HG03571 (cell line): ENCODE results near the gene MRPS34.
"Not testable (repeated sequence)": the region's sequence is repeated elsewhere in the genome, so short reads cannot be mapped to it uniquely, and the experiment has no call there.

Experiments
- ATAC-seq: cut with Tn5 transposase; IDR thresholded peaks from one replicate; pipeline ENCODE4 v1.9.1; 2021; ENCODE audit not compliant: unreplicated experiment

MRPS34 gene

DNA sequence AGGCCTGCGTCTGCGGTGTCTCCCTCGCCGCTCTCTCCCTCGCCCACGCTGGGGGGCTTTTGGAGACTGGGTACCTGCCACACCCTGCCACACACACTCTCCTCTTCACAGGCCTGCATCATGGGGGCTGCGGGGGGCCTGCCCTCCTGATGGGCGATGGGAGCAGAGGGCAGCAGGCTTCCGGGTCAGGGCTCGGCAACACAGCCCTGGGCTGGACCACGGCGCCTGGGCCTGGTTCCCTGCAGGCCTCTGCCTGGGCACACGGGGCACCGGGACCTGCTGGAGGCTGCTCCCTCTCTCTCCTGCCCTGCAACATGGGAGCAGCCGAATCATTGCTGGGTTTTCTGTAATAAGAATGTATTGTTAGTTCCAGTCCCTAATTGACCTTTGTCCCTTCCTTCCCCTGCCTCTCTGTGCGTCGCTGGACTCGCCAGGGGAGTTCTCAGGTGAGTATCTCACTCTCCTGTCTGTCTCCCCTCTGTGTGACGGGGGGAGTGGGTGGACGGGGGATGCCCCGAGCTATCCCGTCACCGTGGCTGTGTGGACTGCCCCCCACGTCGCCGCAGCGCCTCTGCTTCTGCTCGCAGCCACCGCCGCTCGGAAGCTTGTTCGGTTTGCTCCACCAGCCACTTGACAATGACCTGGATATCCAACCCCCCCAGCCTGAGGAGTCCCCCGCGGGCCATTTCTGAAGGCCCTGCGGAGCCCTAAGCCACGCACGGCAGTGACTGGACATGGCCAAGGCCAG lies 15.0 kb downstream of the MRPS34 start:
- no peak for ATAC-seq

DNA sequence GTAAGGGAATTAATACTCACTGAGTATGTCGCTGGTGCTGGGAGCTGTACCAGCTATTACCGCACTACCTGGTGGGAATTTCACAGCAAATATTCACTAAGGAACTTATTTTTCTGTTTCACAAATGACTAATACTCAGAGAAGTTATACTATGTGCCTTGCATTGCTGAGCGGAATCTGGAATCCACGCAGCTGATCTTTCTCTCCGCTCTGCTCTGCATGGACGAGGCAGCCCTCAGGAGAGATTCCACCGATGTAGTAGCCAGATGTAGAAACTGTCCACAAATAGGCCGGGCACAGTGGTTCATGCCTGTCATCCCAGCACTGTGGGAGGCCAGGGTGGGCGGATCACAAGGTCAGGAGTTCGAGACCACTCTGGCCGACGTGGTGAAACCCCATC lies 18.7 kb downstream of the MRPS34 start:
- ATAC-seq = no peak

DNA sequence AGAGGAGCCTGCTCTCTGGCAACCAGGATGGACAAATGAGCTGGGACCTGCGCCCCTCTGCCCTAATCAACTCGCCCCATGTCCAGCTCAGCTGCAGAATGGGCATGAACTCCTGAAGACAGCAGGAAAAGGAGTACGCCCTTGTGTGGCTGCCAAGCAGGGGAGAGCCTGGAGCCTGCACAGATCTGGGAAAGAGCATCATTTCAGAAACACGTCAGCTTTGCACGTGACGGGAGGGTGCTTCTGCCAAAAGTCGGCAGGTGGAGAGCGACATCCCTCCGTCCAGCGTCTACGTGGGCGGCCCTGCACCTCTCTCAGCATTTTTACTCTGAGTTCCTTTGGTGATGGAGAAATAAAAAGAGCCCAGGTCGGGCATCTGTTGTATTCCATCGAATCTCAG lies 20.1 kb downstream of the MRPS34 start:
- ATAC-seq = no peak

DNA sequence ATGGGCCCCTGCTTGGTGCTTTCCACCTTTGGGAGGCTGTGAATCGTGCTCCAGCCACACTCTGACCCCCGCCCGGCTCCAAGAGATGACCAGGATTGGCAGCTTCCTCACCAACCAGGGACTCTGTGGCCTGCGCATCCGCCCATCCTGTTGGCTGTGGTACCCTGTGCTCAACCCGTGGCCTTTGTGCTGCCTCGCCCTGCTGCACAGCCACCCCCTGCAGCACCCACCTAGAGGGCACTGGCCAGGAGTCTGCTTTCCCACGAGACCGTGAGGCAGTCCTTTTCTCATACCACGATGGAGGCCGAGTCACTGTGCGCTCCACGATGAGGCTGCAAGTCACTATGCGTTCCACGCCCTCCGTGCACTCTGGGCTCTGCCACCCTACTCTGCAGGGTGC lies 21.0 kb downstream of the MRPS34 start:
- no peak for ATAC-seq

GRCh38 chr16:1749152-1750117 lies 23.5 kb downstream of the MRPS34 start:
- no peak for ATAC-seq

GRCh38 chr16:1747934-1748333 lies 25.0 kb downstream of the MRPS34 start:
- no peak for ATAC-seq

DNA sequence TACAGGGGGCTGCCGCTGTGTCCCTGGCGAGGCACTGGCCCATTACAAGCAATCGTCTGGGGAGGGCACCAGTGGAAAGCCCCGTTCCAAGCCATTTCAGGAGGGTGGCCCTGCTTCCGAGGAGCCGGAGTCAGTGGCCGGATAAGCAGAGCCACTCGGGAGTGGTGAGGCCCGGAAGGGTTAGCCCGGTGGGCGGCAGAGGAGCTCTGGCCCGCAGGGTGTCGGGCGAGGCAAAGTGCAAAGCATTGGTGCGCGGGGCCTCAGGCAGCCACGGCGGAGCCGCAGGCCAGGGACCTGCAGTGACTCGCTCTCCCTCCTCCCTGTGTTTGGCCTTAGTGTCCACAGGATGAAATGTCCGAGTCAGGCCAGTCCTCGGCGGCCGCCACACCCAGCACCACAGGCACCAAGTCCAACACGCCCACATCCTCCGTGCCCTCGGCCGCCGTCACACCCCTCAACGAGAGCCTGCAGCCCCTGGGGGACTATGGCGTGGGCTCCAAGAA lies 26.2 kb downstream of the MRPS34 start:
- no peak for ATAC-seq

DNA sequence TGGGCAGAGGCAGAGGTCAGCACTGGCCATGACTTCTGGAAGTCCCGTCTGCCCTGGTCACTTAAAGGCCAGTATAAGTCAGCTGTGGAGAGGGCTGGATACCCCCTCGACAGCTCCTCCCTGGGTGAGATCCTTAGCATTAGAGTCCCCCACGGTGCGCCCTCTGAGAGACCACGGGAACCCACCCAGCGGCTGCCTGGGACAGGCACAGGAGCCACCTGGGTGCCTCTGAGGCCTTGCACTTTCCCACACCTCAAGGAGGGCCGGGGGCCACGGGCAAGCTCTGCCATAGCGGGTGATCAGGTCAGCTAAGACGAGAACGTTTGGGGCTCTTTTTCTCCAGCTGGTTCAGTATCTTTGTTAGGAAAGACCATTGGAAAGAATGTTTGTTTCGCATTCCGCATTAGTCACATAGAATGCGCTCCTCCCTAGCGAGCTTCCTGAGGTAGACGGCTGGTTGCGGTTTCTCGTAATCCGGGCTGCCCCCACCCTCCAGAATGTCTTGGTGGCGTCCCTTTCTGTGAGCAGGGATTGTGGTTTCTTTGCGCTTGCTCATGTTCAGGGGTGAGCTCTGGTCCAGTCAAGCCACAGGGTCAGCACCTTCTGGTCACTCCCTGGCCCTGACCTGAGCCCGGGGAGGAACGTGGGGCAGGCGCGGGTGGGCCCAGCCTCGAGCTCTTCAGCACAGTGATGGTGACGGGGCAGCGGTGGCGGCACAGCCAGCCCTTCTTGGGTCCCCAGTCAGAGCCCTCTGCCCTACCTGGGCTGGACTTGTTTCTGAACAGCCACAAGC lies 26.8 kb downstream of the MRPS34 start:
- ATAC-seq = no peak

DNA sequence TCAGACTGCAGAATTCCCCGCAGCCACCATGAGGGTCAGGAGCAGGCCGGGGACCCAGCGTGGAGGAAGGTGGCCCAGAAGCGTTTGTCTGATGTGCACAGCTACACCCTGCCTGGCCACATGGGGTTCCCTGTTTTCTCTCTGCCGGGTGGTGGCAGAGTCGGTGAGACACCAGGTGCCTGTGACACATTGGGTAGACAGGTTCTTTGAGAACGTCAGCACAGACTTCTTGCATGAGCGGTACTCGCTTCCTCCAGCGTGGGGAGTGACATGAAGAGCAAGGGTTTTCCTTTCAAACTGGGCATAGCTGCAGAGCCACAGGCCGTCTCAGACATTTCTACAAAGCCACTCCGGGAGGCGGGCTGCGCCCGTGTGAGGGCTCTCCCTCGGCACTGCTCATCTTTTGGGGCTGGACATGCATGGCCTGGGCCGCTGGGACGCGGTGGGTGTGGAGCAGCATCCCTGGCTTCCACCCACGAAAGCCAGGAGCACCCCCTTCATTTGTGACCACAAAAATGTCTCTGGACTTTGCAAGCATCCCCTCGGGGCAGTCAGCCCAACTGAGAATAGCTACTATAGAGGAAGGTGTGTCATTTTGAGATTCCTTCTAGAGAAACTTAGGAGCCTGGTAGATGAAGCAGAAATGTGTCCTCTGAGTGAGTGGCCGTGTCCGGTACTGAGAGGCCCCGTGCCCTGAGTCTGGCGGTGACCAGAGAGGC lies 27.6 kb downstream of the MRPS34 start:
- no peak for ATAC-seq

GRCh38 chr16:1744338-1744840 lies 28.5 kb downstream of the MRPS34 start:
- ATAC-seq = no peak

DNA sequence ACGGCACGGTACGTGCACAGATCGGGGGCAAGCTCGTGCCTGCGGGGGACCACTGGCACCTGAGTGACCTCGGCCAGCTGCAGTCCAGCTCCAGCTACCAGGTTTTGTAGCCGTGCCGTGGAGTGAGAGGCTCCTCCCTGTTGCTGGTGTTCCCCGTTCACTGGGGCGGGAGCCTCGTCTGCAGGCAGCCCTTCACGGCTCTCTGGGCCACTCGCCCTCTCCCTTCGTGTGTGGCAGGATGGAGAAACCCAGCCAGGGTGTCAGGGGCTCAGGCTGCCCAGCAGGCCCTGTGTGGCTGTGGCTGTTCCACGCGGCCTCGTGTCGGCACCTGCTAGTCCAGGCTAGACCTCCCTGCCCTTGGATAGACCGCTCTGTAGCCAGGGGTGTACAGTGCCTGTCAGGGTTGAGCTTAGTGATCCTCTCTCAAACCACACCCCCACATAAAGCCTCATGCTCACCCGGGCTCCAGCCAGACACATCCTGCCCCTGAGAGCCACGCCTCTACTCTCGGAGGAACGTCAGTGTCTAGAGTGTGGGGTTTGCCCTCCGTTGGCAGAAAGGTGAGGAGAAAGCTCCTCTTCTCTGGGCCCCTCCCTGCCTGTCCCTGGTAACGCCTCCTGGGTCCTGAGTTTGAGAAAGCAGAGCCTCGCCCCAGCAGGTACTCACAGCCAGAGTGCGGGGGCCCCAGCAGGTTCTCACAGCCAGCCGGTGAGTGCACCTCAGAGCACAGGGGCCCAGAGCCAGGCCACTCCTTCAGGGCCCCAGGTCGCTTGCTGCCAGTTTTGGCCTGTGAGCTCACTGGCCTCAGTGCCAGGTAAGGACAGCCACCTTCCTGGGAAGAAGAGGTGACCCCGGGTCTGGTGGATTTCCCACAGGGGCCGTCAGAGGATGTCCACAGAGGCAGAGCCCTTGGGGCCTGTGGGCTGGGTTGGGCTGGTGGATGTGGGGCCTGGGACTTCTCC lies 29.3 kb downstream of the MRPS34 start:
- no peak for ATAC-seq

GRCh38 chr16:1741553-1742165 lies 31.3 kb downstream of the MRPS34 start:
- ATAC-seq = no peak

- no peak for ATAC-seq
Observed at GRCh38 chr16:1740781-1741490, 32.0 kb downstream of the MRPS34 start.

DNA sequence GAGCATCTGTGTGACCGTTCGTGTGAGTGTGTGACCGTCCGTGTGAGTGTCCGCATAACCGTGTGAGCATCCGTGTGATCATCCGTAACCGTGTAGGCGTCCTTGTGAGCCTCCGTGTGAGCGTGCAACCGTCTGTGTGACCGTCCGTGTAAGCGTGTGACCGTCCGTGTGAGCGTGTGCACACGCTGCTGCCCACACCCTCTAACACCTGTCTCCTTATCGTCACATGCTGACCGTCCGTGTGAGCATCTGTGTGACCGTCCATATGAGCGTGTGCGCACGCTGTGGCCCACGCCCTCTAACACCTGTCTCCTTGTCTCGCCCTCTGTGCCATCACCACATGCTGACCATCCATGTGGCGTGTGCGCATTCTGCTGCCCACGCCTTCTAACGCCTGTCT lies 32.7 kb downstream of the MRPS34 start:
- ATAC-seq = no peak

DNA sequence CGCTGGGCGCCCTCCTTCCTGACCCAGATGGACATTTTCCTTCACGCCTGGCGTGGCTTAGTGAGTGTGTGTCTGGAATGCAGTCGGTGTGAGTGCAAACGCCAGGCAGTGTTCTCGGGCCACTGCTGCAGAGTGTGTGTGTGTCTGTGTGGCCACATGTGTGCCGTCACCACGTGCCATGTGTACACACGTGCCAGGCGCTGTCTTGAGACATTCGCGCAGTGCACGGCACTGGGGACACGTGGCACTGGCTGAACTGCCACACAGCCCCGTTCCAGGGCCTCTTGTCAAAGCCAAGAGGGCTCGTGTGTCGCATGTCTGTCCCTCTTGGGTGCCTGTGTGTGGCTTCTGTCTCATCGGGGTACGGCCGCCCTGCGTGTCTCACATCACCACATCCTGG lies 38.1 kb downstream of the MRPS34 start:
- no peak for ATAC-seq

DNA sequence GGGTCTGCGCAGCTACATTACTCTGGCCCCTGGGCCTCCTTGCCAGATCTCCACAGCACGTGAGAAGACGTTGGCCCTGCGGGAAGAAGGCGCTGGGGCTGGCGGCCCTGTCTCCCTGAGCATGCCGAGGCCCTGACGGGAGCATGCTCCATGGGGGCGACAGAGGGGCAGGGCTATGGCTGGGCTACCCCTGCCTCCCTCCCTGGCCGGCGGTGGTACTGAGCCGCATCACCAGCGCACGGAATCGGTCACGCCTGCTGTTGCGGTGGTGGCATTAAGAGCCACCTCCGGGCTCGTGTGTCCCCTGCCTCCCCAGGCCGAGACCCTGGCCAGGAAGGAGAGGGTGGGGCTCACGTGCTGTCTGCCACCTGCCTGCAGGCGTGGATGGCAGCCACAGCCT lies 38.8 kb downstream of the MRPS34 start:
- no peak for ATAC-seq

GRCh38 chr16:1732551-1732987 lies 40.4 kb downstream of the MRPS34 start:
- ATAC-seq = not testable (repeated sequence)

- no peak for ATAC-seq
Observed at GRCh38 chr16:1732071-1732470, 40.9 kb downstream of the MRPS34 start.
